ENCODE data around the gene GGTLC1. TPM values are rescaled to one million over a fixed set of nuclear protein-coding genes. Genes with fewer than 3 reads are reported as not detected.
A peak's percentile ranks its signal among the peaks of the same experiment; 100 is the strongest.
"Not testable (repeated sequence)": the region's sequence is repeated elsewhere in the genome, so short reads cannot be mapped to it uniquely, and the experiment has no call there.

GGTLC1 gene
- total RNA-seq, 1 experiment from 2014 or later = not detected

- CTCF ChIA-PET; H3K27me3 ChIP-seq (replicated peaks; ENCODE audit: insufficient read depth, low read depth, low read length, poor library complexity); DNase-seq (ENCODE audit: low spot score); BruUV-seq (replicated peaks); H3K4me3 ChIP-seq (ENCODE audit: low read depth, low read length, poor library complexity, severe bottlenecking); H3K27ac ChIP-seq (ENCODE audit: low read depth, low read length, poor library complexity, severe bottlenecking); H3K36me3 ChIP-seq (ENCODE audit: insufficient read depth, low read length, poor library complexity, severe bottlenecking); H3K4me1 ChIP-seq (ENCODE audit: insufficient read depth, low read length, poor library complexity, severe bottlenecking); H3K9me3 ChIP-seq (ENCODE audit: low read depth, low read length, poor library complexity, severe bottlenecking); POLR2A ChIA-PET (ENCODE audit: low non-redundant PET): not testable (repeated sequence)
- TF ChIP-seq CTCF (conservative IDR thresholded peaks at IDR 0.05; ENCODE audit: low read depth, low read length) = 0 out of 2 replicates have a peak, but pooled peaks have one; percentile 34
- intact Hi-C loops (cut with micrococcal nuclease; ENCODE audit: unreplicated experiment) = loop anchor here (10.0 kb wide), 1 partner anchor 320 kb away; no protein-coding TSS in a partner anchor
Observed at GRCh38 chr20:23984476-23985023, 4.0 kb downstream of the GGTLC1 start.

- H3K27ac ChIP-seq (ENCODE audit: low read depth, low read length, poor library complexity, severe bottlenecking); H3K27me3 ChIP-seq (replicated peaks; ENCODE audit: insufficient read depth, low read depth, low read length, poor library complexity); BruUV-seq (replicated peaks); DNase-seq (ENCODE audit: low spot score); H3K9me3 ChIP-seq (ENCODE audit: low read depth, low read length, poor library complexity, severe bottlenecking); H3K4me1 ChIP-seq (ENCODE audit: insufficient read depth, low read length, poor library complexity, severe bottlenecking); H3K4me3 ChIP-seq (ENCODE audit: low read depth, low read length, poor library complexity, severe bottlenecking); CTCF ChIA-PET; H3K36me3 ChIP-seq (ENCODE audit: insufficient read depth, low read length, poor library complexity, severe bottlenecking); POLR2A ChIA-PET (ENCODE audit: low non-redundant PET): not testable (repeated sequence)
- intact Hi-C loops (cut with micrococcal nuclease; ENCODE audit: unreplicated experiment) = loop anchor here (10.0 kb wide), 1 partner anchor 318 kb away; no protein-coding TSS in a partner anchor
Observed at GRCh38 chr20:23982112-23983018, 6.2 kb downstream of the GGTLC1 start.

GRCh38 chr20:23981526-23981925, 7.1 kb downstream of the GGTLC1 start:
- H3K36me3 ChIP-seq (ENCODE audit: insufficient read depth, low read length, poor library complexity, severe bottlenecking); CTCF ChIA-PET; H3K27me3 ChIP-seq (replicated peaks; ENCODE audit: insufficient read depth, low read depth, low read length, poor library complexity); H3K9me3 ChIP-seq (ENCODE audit: low read depth, low read length, poor library complexity, severe bottlenecking); H3K4me1 ChIP-seq (ENCODE audit: insufficient read depth, low read length, poor library complexity, severe bottlenecking); POLR2A ChIA-PET (ENCODE audit: low non-redundant PET); H3K4me3 ChIP-seq (ENCODE audit: low read depth, low read length, poor library complexity, severe bottlenecking); BruUV-seq (replicated peaks); DNase-seq (ENCODE audit: low spot score); H3K27ac ChIP-seq (ENCODE audit: low read depth, low read length, poor library complexity, severe bottlenecking): not testable (repeated sequence)
- intact Hi-C loops (cut with micrococcal nuclease; ENCODE audit: unreplicated experiment) = loop anchor here (10.0 kb wide), 1 partner anchor 317 kb away; no protein-coding TSS in a partner anchor

- intact Hi-C loops (cut with micrococcal nuclease; ENCODE audit: unreplicated experiment) = loop anchor here (10.0 kb wide), 1 partner anchor 316 kb away; no protein-coding TSS in a partner anchor
- H3K4me1 ChIP-seq (ENCODE audit: insufficient read depth, low read length, poor library complexity, severe bottlenecking); H3K9me3 ChIP-seq (ENCODE audit: low read depth, low read length, poor library complexity, severe bottlenecking); CTCF ChIA-PET; DNase-seq (ENCODE audit: low spot score); H3K4me3 ChIP-seq (ENCODE audit: low read depth, low read length, poor library complexity, severe bottlenecking); H3K27ac ChIP-seq (ENCODE audit: low read depth, low read length, poor library complexity, severe bottlenecking); H3K36me3 ChIP-seq (ENCODE audit: insufficient read depth, low read length, poor library complexity, severe bottlenecking); POLR2A ChIA-PET (ENCODE audit: low non-redundant PET); H3K27me3 ChIP-seq (replicated peaks; ENCODE audit: insufficient read depth, low read depth, low read length, poor library complexity); BruUV-seq (replicated peaks): not testable (repeated sequence)
Observed at GRCh38 chr20:23981014-23981413, 7.6 kb downstream of the GGTLC1 start.

- H3K9me3 ChIP-seq (ENCODE audit: low read depth, low read length, poor library complexity, severe bottlenecking); H3K36me3 ChIP-seq (ENCODE audit: insufficient read depth, low read length, poor library complexity, severe bottlenecking); H3K4me1 ChIP-seq (ENCODE audit: insufficient read depth, low read length, poor library complexity, severe bottlenecking); DNase-seq (ENCODE audit: low spot score); CTCF ChIA-PET; H3K27ac ChIP-seq (ENCODE audit: low read depth, low read length, poor library complexity, severe bottlenecking); H3K4me3 ChIP-seq (ENCODE audit: low read depth, low read length, poor library complexity, severe bottlenecking); H3K27me3 ChIP-seq (replicated peaks; ENCODE audit: insufficient read depth, low read depth, low read length, poor library complexity); BruUV-seq (replicated peaks); POLR2A ChIA-PET (ENCODE audit: low non-redundant PET): not testable (repeated sequence)
- intact Hi-C loops (cut with micrococcal nuclease; ENCODE audit: unreplicated experiment) = loop anchor here (5.0 to 10.0 kb wide), 3 partner anchors 88 to 315 kb away; no protein-coding TSS in a partner anchor
Observed at GRCh38 chr20:23979899-23980811, 8.4 kb downstream of the GGTLC1 start.

GRCh38 chr20:23979380-23979779, 9.2 kb downstream of the GGTLC1 start:
- H3K27me3 ChIP-seq (replicated peaks; ENCODE audit: insufficient read depth, low read depth, low read length, poor library complexity); H3K4me3 ChIP-seq (ENCODE audit: low read depth, low read length, poor library complexity, severe bottlenecking); CTCF ChIA-PET; POLR2A ChIA-PET (ENCODE audit: low non-redundant PET); DNase-seq (ENCODE audit: low spot score); H3K9me3 ChIP-seq (ENCODE audit: low read depth, low read length, poor library complexity, severe bottlenecking); H3K27ac ChIP-seq (ENCODE audit: low read depth, low read length, poor library complexity, severe bottlenecking); H3K36me3 ChIP-seq (ENCODE audit: insufficient read depth, low read length, poor library complexity, severe bottlenecking); BruUV-seq (replicated peaks); H3K4me1 ChIP-seq (ENCODE audit: insufficient read depth, low read length, poor library complexity, severe bottlenecking): not testable (repeated sequence)
- intact Hi-C loops (cut with micrococcal nuclease; ENCODE audit: unreplicated experiment) = loop anchor here (5.0 to 10.0 kb wide), 2 partner anchors 87 to 195 kb away; no protein-coding TSS in a partner anchor
